ENCODE data around the gene CTXND2.
A peak's percentile ranks its signal among the peaks of the same experiment; 100 is the strongest.
"Not testable (repeated sequence)": the region's sequence is repeated elsewhere in the genome, so short reads cannot be mapped to it uniquely, and the experiment has no call there.

The CTXND2 gene

DNA sequence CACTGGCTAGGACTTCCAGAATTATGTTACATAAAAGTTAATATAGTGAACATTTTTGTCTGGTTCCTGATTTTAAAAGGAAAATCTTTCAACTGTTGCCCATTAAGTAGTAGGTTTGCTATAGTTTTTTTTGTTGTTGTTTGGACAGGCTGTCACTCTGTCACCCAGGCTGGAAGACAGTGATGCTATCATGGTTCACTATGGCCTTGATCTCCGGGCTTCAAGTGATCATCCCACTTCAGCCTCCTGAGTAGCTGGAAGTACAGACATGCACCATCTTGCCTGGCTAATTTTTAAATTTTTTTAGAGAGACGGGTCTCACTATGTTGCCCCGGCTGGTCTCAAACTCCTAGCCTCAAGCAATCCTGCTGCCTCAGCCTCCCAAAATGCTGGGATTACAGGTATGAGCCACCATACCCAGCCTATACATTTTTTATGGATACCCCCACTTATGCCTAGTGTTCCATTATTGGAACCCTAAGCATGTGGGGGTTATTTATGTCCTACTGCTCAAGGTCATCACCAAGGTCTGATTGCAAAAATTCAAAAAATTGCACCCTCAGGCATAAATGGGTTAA, 6.5 kb downstream of the CTXND2 start:
- no peak for DNase-seq

DNA sequence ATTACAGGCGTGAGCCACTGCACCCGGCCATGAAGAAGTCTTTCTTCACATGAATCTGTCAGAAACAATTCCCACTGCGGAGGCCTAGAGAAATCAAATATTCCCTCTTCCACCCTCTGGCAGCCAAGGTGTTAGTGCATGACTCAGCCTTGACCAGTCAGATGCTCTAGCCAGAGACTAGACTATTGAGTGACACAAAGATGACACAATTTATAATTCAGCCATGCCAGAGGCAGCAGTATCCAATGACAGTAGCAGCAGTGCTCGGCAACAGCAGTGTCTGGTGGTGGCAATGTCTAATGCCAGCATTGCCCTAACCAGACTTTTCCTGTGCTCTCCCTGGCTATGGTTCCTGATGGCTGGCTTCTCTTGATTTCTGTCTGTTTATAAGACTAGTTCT, 8.7 kb downstream of the CTXND2 start:
- no peak for DNase-seq

DNA sequence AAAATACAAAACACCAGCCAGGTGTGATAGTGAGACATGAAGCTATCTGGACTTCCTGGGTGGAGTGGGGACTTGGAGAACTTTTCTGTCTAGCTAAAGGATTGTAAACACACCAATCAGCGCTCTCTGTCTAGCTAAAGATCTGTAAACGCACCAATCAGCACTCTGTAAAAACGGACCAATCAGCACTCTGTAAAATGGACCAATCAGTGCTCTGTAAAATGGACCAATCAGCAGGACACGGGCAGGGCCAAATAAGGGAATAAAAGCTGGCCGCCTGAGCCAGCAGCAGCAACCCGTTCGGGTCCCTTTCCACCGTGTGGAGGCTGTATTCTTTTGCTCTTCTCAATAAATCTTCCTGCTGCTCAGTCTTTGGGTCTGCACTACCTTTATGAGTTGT, 12.9 kb downstream of the CTXND2 start:
- not testable (repeated sequence) for DNase-seq

DNA sequence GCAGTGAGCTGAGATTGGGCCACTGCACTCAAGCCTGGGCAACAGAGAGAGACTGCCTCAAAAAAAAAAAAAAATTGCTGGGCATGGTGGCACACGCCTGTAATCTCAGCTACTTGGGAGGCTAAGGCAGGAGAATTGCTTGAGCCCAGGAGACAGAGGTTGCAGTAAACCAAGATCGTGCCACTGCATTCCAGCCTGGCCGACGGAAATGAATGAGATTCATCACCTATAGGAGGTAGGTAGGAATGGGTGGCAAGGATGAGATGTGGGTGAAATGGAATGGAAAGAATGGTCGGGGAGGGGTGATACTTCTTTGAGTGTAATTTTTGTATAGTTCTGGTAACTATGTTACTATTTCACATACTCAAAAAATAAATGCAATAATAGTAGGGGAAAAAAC, 15.4 kb downstream of the CTXND2 start:
- no peak for DNase-seq

DNA sequence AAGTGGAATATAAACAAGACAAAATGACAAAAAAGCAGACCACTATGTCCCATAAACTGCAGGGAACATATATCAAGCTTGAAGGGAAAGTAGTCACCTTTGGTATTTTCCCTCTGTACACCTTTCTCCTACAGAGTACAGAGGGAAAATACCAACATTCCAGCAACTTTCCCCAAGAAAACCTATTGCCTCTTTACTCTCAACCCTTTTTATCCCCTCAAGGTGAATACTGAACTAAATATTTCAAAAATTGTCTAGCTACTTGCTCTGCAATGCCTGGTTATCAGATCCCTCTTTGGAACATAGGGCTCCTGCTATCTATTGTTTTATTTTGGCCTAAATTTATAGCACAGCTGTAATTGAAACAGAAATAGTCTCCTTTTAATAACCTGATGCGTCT, 15.8 kb downstream of the CTXND2 start:
- no peak for DNase-seq

DNA sequence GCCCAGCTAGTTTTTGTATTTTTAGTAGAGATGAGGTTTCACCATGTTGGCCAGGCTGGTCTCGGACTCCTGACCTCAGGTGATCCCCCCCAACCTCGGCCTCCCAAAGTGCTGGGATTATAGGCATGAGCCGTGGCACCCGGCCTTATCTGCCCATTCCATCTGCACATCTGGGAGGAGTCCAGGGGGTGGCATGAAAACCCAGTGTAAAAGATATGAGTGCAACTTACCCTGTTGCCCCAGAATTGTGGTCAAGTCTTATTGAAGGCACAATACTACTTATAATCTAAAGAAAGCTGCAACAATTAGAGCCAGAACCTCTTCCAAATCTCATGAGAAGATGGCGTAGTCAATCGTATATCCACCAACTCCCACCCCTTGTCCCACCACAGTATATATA, 18.4 kb downstream of the CTXND2 start:
- DNase-seq = no peak

DNA sequence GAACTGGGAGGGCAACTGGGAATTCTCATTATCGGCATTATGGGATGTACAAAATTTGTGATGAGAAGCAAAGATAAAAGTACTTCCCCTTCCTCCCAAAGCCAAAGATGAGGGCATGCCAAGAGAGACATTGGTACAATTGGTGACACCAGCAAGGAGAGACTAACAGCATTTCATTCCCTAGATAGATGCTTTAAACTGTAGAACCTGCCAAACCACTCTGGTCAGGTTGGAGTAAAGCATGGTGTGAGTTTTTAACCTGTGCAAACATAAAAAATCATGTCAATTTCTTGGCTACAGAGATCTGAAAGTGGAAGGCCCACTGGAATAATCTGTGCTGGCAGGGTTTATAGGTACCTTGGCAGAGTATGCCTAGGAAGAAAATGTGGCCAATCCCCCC, 19.4 kb downstream of the CTXND2 start:
- no peak for DNase-seq

DNA sequence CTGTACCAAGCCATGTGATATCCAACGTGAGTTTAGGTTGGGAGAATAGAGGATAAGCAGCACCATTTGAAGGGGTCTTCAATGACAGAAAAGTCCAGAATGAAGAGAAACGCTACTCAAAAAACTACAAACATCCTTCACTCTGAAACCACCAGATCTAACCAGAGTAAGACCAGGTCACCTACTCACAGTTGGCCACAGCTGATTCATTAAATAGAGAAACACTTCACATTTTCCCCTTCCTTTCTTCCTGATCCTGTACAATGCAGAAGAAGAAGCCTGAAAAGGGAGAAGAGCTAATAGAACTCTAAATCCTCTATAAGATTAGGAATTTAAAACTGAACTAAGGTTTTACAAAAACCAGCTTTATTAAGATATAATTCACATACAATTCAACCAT, 19.9 kb downstream of the CTXND2 start:
- no peak for DNase-seq

DNA sequence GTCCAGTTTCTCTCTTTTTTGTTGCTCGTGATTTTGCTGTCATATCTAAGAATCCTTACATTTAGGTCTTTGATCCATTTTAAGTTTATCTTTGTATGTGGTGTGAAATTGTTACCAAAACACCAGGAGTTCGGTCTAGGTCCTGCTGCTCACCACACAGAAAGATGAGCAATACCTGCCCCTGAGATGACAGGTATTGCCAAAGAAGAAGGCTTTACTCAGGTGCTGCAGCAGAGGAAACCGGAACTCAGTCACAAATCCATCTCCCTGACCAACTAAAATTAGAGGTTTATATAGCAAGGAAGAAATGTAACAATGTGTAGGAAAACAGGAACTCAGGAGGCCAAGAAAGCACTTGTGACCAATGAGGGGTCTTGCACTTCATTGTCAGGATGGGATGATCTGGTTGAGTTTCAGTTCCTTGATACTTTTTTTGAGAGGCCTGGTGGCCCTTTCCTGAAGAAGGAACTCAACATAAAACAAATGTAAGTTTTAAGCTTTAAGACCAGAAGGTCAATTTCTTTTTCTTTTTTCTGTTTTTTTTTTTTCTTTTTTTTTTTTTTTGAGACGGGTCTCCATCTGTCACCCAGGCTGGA, 22.7 kb downstream of the CTXND2 start:
- DNase-seq = no peak

DNA sequence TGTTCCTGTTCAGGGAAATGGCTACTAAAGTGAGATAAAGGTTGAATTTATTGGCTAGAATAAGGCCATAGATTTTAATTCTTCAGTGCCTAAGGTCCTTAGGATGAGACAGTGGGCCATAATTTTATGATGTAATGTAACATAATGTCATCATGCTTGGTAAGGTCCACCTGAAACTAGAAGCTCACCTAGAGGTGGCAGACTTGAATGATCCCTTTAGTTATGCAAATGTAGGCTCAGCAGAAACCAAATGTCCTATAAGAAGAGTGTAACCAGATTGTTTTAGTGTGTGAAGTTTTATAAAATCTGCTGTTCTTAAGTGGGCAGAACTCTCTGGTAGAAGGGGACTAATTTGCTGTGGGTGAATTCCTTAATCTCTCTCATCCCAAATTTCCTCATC, 25.7 kb downstream of the CTXND2 start:
- DNase-seq = no peak

DNA sequence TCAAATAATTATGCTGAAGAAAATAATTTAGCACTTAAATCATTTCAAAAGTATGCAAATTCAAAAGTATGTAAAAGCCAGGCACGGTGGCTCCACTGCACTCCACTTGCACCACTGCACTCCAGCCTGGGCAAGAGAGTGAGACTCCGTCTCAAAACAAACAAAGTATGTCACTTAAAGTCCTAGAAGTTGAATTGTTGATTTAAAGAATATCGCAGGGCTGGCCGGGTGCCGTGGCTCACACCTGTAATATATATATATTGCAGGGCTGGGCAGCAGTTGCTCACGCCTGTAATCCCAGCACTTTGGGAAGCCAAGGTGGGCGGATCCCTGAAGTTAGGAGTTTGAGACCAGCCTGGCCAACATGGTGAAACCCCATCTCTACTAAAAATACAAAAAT, 30.5 kb downstream of the CTXND2 start:
- no peak for DNase-seq

DNA sequence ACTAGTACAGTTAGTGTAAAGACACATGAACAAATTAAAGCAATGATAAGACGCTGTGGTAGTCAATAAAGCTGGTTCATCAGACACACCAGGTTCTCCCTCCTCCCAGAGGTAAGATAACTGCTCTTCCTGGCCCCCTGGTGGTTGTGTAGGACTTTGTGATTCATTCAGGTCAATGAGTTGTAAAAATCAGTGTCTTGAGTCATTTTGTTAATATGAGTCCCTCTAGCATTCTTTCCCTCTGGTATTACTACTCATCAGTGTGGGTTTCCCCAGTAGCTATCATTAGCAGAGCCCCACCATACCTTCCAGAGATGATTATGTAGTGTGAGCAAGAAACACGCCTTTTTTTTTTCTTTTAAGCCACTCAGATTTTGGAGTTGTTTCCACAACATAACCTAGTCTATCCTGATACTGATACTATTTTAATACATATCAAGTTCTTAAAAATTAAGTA, 35.6 kb downstream of the CTXND2 start:
- DNase-seq = peak; percentile 33 to 88

DNA sequence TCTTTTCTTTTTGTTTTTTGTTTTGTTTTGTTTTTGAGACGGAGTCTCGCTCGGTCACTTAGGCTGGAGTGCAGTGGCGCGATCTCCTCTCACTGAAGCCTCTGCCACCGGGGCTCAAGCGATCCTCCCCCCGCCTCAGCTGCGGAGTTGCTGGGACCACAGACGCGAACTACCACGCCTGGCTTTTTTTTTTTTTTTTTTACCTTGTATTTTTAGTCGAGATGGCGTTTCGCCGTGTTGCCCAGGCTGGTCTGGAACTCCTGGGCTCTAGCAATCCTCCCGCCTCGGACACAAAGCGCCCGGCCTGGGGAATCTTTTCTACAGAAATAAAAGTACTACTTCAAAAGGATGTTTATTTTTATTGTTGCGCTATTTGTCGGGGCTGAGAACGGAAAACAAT, 38.1 kb downstream of the CTXND2 start:
- DNase-seq = no peak

DNA sequence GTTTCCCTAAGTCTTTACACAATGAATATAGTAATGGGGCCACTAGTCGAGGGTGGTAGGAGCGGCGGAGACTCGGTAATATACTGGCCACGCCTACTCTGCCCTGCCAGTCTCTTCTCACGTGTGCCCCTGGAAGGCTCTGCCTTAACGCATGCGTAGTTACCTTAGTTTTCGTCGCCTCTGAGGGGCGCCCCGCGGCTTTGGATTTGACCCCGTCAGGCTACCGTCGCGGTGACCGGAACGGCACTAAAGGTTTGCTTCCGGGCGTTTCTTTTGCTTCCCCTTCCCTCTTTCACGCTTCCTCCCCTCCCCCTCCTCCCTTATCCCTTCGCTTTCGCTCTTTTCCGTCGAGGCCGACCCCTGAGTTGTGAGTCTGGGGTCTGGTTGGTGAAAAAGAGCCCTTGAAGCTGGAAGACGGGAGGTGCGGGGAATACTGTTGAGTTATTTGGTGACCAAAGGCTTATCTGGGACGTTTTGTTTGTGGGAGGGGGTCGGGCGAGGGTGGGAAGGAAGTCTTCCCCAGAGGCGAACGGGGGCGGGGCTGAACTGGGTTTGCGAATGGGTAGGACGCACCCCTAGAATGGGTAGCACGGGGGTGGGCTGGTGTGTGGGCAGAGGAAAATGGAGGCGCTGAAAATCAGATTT, 39.3 kb downstream of the CTXND2 start, which contains the start of gene SETDB1:
TSS of gene SETDB1 (plus strand) at position 267 of the 645 bp plus-strand sequence. CDS start 1,352 bp downstream, outside the sequence.
- peak; percentile 98 for DNase-seq

DNA sequence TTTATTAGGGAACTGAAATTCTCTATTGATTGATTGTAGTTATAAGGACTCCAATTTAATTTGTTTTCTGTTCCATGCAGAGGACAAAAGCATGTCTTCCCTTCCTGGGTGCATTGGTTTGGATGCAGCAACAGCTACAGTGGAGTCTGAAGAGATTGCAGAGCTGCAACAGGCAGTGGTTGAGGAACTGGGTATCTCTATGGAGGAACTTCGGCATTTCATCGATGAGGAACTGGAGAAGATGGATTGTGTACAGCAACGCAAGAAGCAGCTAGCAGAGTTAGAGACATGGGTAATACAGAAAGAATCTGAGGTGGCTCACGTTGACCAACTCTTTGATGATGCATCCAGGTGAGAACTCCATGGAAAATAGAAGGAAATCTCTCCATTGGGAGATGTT, 40.7 kb downstream of the CTXND2 start:
- DNase-seq = no peak

DNA sequence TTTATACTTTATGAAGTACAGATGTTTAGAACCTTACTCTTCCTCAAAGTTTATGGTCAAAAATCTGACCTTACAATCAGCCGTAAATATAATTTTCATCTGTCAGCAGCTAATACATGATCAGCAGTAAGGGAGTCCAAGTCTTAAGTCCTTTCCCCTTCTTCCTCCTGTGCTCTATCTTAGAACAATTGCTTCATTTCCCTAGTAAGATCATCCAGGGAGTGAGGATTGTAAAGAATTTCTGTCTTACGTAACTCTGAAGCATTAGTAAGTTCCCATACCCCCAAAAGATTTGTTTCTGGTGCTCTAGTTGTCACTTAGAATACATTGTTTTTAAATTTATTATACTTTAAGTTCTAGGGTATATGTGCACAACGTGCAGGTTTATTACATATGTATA, 41.4 kb downstream of the CTXND2 start:
- DNase-seq = no peak

DNA sequence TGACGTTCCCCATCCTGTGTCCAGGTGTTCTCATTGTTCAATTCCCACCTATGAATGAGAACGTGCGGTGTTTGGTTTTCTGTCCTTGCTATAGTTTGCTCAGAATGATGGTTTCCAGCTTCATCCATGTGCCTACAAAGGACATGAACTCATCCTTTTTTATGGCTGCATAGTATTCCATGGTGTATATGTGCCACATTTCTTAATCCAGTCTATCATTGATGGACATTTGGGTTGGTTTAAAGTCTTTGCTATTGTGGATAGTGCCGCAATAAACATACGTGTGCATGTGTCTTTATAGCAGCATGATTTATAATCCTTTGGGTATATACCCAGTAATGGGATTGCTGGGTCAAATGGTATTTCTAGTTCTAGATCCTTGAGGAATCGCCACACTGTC, 41.8 kb downstream of the CTXND2 start:
- not testable (repeated sequence) for DNase-seq

DNA sequence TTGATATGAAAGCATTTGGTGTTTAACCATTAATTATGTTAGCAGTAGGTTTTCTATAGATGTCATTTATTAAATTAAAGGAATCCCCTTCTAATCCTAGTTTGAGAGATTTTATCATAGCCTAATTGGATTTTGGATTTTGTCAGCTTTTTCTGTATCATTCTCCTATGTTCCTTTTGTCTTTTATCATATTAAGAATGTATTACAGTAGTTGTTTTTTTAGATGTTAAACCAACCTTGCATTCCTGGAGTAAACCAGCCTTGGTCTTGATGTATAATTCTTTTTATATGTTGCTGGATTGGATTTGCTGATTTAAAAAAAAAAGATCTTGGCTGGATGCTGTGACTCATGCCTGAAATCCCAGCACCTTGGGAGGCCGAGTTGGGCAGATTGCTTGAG, 44.8 kb downstream of the CTXND2 start:
- DNase-seq = no peak

DNA sequence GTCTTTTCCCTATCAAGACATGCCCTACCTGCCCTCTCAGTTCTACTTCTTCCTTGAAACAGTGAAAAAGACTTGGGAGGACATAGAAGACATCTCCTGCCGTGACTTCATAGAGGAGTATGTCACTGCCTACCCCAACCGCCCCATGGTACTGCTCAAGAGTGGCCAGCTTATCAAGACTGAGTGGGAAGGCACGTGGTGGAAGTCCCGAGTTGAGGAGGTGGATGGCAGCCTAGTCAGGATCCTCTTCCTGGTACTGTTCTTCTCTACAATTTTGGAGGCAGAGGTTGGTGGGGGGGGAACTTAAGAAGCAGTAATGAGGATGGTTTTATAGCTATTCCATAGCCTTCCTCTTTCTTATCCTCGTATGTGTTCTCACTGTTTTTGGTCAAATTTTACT, 57.9 kb downstream of the CTXND2 start:
- DNase-seq = no peak

DNA sequence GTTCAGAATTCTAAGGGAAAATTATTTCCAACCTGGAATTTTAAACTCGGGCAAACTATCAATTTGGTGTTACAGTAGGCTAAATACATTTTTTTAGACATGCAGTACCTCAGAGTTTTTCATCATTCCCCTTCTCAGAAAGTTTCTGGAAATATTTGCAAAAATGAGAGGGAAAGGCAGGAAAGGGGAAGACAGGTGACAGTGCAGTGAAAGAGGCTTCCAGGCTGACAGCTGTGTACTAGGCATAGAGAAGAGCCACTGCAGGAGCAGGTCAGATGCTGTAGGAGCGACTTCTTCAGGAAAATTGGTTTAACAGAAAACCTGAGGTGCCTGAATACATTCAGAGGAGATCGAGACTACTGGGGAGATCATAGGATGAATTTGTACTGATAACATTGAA, 67.8 kb downstream of the CTXND2 start:
- DNase-seq = no peak

DNA sequence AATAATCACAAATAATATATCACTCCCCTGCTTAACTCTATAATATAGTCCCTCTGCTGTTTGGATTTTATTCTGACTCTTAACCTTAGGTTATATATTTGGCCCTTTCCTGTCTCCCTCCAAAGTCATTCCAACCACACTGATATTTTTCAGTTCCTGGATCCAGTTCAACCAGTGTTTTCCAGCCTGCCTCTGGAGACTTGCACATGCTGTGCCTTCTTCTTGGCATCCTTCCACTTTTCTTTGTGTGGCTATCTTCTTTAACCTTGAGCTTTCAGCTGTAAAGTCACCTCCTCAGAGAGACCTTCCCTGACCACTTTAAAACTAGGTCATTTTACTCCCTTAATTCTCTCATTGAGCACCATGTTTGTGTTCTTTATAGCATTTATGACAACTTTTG, 68.3 kb downstream of the CTXND2 start:
- no peak for DNase-seq

DNA sequence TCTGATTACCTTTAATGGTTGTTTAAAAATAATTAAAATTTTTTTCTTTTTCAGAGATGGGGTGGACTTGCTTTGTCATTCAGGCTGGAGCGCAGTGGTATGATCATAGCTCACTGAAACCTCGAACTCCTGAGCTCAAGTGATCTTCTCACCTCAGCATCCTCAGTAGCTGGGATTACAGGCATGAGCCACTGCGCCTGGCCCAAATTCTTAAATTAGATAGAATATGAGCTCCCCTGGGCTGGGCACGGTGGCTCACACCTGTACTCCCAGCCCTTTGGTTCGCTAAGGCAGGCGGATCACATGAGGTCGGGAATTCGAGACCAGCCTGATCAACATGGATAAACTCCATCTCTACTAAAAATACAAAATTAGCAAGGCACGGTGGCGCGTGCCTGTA, 70.7 kb downstream of the CTXND2 start:
- no peak for DNase-seq

DNA sequence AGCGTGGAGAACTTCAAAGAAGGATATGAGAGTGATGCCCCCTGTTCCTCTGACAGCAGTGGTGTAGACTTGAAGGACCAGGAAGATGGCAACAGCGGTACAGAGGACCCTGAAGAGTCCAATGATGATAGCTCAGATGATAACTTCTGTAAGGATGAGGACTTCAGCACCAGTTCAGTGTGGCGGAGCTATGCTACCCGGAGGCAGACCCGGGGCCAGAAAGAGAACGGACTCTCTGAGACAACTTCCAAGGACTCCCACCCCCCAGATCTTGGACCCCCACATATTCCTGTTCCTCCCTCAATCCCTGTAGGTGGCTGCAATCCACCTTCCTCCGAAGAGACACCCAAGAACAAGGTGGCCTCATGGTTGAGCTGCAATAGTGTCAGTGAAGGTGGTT, 73.7 kb downstream of the CTXND2 start:
- DNase-seq = no peak

DNA sequence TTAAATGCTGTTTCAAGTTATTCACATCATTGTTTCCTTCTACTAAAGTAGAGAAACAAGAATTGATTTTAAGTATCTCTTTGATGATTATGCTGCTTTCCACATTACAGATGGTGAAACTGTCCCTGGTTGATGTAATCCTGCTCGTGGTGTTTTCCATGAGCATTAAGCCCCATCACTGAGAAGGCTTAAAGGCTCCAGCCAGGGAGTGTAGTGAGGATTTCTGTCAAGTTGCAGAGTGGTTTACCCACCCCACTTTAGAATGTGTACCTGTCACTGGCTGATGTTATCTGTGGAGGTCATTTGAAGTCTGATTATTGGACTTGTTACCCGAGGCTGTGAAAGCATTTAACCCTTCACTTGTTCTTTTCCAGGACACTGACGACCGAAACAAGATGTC, 74.8 kb downstream of the CTXND2 start:
- no peak for DNase-seq

Measured in NCI-H187 (cell line).